G401.6 (cell line): ENCODE measurements around the gene OSGIN1.
"Not testable (repeated sequence)": the region's sequence is repeated elsewhere in the genome, so short reads cannot be mapped to it uniquely, and the experiment has no call there.

Experiments used
- FAIRE-seq: peaks from 2 replicates; lab custom pipeline; 2012; peaks lifted over from hg19 to GRCh38; lab: Jason Lieb, UNC

Gene OSGIN1

GRCh38 chr16:83942074-83942473 lies 11.0 kb upstream of the OSGIN1 start:
- FAIRE-seq, result no peak

- no peak for FAIRE-seq
These were observed 10.1 kb upstream of the OSGIN1 start for GRCh38 chr16:83942815-83943515.

GRCh38 chr16:83943516-83944050 lies 9.5 kb upstream of the OSGIN1 start:
- FAIRE-seq, result no peak

DNA sequence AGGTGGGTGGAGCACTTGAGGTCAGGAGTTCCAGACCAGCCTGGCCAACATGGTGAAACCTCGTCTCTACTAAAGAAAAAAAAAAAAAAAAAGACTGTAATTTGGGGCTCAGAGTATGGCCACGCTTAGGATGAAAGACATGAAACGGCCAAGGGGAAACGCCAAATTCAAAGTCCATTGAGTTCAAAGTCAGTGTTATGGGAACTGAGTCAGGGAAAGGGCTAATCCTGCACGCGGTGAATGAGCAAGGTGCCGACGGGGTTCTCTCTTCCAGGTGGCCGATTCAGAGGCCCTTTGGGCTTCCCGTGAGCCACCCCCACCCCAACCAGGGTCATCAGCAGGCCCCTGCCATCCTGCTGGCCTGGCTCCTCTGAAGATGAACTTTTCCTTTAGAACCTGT lies 7.5 kb upstream of the OSGIN1 start:
- FAIRE-seq, result no peak

DNA sequence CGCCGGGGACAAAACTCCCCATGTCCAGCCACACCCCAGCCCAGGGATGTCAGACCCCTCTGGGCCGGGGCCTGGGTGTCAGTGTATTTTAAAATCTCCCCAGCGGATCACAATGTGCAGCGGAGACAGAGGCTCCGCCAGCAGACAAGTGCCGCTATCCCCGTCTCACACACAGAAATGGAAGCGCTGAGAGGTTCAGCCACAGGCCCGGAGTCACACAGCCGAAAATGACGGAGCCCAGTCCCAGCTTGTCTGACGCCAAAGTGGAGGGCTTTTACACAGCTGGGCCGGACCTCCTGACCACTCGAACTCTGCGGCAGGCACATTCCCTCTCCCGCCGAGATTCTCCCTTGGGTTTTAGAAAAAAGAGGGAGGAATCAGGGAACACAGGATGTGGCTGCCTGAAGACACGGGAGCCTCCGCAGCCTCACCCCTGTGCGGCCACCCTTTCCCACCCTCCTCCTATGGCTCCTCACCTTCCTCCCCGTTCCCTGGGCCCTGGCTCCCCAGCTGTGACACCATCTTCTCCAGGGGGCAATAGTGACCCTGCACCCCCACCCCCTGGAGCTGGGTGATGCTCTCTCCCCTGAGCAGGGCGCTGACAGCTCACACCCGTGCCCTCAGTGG lies 6.8 kb upstream of the OSGIN1 start:
- no peak for FAIRE-seq

- FAIRE-seq, result no peak
These were observed 6.1 kb upstream of the OSGIN1 start for GRCh38 chr16:83946781-83947566.

DNA sequence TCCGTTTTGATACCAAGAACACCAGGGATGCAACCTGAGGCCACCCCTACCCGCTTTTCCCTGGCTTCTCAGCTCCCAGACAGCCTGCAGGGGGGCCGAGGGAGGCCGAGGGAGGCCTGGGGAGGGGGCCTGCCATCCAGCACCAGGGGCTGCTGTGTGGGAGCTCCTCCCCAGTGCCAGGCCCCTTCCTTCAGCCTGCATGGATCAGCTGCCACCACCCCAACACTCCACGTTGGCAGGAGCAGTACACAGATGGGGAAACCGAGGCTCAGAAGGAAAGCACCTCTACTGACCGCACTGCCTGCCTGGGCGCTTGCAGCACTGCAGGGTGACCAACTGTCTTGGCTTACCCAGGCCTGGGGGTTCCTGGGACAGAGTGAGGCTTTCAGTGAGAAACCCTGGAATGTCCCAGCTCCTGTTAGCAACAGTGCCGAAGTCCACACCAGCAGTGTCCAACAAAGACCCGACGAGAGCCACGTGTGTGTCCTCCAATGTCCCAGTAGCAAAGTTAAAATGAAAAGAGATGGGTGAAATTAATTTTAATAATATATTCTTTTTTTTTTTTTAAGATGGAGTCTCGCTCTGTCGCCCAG lies 5.3 kb upstream of the OSGIN1 start:
- no peak for FAIRE-seq

GRCh38 chr16:83948914-83949723 lies 3.9 kb upstream of the OSGIN1 start:
- FAIRE-seq, result no peak

- no peak for FAIRE-seq
These were observed 3.4 kb upstream of the OSGIN1 start for GRCh38 chr16:83949724-83950001.

DNA sequence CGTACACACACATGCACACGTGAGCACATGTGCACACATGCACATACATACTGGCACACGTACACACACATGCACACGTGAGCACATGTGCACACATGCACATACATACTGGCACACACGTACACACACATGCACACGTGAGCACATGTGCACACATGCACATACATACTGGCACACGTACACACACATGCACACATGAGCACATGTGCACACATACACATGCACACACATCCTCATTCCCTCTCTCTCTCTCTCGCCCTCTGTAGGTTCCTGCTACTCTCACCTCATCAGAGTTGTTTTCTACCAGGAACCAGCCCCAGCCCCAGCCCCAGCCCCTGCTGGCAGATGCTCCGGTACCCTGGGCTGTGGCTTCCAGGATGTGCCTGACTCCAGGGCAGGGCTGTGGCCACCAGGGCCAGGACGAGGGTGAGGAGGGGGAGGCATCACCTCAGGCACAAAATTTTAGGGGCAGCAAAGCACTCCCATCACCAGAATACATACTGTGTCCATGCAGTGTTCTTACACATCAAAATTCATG lies 2.1 kb upstream of the OSGIN1 start:
- not testable (repeated sequence) for FAIRE-seq

- FAIRE-seq, result no peak
These were observed 1.5 kb upstream of the OSGIN1 start for GRCh38 chr16:83951544-83951943.

DNA sequence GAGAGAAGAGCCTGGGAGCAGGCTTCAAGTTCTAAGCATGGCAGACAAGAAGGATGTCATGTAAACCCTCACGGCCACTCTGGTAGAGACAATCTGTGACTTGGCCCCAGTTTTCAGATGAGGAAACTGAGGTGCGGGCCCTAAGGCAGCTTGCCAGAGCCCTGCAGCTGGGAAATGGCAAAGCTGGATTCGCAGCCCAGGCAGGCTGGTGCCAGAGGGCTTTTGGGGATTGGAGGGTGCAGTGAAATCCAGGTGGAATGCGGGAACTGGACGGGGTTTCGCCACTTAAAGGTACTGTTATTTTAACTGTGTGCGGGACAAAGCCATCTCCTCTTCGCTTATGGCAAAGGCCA lies 477 bp upstream of the OSGIN1 start:
- no peak for FAIRE-seq

DNA sequence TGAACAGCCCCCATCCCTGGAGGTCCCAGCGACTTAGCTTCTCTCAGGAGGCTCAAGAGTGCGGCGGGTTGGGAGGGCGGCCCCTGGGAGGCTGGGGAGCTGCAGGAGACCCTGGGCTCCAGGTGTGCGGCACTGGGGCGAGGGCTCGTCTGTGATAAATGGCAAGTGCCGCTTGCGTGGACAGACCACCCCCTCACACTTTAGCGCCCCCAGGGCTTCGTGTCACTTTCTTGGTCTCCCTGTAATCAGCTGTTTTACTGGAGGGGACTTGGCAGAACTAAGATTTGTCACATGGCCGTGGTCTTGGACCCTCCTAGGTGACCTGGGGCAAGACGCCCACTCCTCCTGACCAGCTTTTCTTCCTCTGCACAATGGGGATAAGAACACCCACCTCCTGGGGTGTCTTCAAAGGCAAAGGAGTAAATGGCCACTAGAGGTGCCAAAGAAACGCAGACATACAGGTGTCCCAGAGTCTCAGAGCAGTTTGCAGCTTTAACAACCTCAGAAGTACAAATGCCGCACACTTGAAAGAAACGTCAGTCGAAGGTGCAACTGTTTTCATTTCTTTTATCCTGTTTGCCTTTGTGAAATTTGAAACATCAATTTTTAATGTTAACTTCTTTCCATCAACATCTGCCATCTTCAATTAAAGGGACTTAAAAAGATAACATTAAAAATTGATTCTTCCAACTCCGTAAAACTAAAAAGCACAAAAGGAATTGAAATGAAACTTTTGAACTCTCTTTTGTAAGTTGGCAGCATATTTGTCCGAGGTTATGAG lies 946 bp downstream of the OSGIN1 start:
- FAIRE-seq, result no peak

GRCh38 chr16:83954577-83955016 lies 1.6 kb downstream of the OSGIN1 start:
- FAIRE-seq, result no peak

- FAIRE-seq, result no peak
These were observed 2.4 kb downstream of the OSGIN1 start for GRCh38 chr16:83955218-83956130.

DNA sequence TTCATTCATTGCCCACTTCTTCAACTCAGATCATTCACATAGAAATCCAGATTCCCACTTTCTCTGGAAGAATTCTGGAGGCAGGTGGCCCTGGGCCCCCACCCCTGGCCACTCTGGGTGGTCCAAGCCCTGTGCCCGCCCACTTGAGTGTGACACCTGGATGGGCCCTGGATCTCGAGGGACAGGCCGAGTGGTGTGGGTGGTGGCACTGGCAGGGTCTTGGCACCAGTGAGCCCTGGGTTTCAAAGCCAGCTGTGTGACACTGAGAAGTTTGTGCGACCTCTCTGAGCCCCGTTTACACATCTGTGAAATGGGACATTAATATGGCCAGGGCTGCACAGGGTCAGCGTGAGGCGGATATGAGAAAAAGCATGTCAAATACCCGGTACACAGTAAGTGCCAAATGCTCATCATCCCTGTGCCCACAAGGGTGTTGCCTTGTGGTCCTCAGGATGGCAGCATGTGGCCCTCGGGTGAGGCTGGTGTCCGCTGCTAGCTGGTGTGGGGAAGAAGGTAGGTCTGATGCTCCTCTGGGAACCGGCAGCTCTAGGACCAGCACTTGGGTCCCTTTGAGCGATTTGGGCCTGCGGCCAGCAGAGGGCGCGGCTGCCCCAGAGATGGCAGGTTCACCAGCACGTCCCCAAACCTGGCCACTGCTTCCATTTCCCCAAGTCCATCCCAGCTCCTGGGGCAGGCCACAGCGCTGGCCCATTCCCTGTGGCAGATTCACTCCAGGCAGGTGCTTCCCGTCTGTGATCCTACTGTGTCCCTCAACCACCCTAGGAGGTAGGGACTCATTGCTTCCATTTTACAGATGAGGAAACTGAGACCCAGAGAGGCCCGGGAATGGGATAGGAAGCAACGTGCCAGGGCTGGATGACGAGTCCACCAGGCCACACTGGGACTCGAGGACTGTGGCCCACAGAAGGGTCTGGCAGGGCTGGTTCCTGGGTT lies 3.6 kb downstream of the OSGIN1 start:
- FAIRE-seq, result no peak

- FAIRE-seq, result no peak
These were observed 4.3 kb downstream of the OSGIN1 start for GRCh38 chr16:83957296-83957855.

DNA sequence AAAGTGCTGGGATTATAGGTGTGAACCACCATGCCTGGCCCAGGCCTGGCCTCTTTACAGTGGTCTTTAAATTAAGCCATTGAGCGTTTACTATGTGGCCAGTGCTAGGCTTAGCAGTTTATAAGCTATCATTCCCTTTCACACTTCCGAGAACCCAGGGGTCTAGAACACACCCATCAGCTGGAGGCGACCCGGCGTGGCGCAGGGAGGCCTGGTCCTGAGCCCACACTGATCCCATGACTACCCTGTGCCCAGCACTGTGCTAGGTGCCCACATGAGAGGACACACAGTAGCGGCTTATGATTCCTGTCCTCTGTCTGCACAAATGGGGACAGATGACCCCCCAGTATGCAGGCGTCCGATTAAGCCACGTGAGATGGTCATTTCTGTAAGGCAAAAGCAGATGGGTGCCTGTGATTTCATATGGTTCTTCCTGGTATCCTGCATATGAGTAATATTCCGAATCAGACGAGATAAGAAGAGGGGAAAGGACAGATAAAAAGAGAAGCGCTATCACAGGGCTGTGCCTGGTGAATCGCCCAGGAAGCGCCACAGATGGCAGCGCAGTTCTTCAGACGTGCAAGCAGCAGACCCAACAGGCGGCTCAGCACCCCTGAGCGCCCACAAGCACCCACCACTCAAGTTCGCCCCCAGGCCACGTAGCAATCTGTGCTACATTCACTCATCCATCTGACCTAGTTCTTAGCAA lies 5.3 kb downstream of the OSGIN1 start:
- FAIRE-seq, result no peak
